Colonic mucosa (tissue), 4 donors: Measurements from ENCODE around the gene IL17A. TPM values are rescaled to one million over a fixed set of nuclear protein-coding genes. Genes with fewer than 3 reads are reported as not detected.

Experiments
- DNase-seq: peaks from one replicate; pipeline ENCODE4 v3.0.0-alpha.2; 2020
- H3K27ac ChIP-seq: fragments of 200-600 bp; one replicate; pipeline ENCODE4 v1.8.0; 2021
- H3K27me3 ChIP-seq: fragments of 200-600 bp; one replicate; pipeline ENCODE4 v1.8.0; 2021
- H3K36me3 ChIP-seq: fragments of 200-600 bp; one replicate; pipeline ENCODE4 v1.8.0; 2021
- H3K4me1 ChIP-seq: fragments of 200-600 bp; one replicate; pipeline ENCODE4 v1.8.0; 2021; ENCODE audit warnings: mild to moderate bottlenecking
- H3K4me3 ChIP-seq: fragments of 200-600 bp; one replicate; pipeline ENCODE4 v1.8.0; 2021
- H3K9ac ChIP-seq, 2 donors: one replicate each; pipeline ENCODE4 v1.7.0; 2013; ENCODE audit warnings: control low read depth in 2 of 2, low read depth in 2 of 2, low read length in 2 of 2
- H3K9me3 ChIP-seq: fragments of 200-600 bp; one replicate; pipeline ENCODE4 v1.8.0; 2021
- CTCF ChIP-seq: fragments of 200-600 bp; IDR thresholded peaks from one replicate; pipeline ENCODE4 v1.8.0; 2022; ENCODE audit warnings: antibody characterized with exemption, mild to moderate bottlenecking
- intact Hi-C: fragments of 100-400 bp; cut with DNase I; formaldehyde crosslinking; loops from one replicate; pipeline ENCODE4 v1.14.1; 2022
- total RNA-seq, 2 donors: library from RNA; stranded (reverse); fragmentation: NEBNext Ultra II Directional in 1 of 2; extraction: Animal tissue kit (Norgen Biotek cat#: 25700) in 1 of 2; gene quantifications; one replicate each; pipeline ENCODE4 v1.2.1, GENCODE V29; 2021
- donor health status: healthy.
- donor health status: DM: no; HTN: no; CAD: no.
- donor health status: DM: no; HTN: no; CAD: no.

Gene IL17A
- total RNA-seq, 2 donors from 2014 or later: not detected

GRCh38 chr6:52157301-52157941 is 28.8 kb upstream of the IL17A start:
- intact Hi-C loops: no loop called here
- Histone ChIP-seq H3K9me3 (no peaks in the 10 kb centered on the region), H3K4me3 (no peak overlapping the region), H3K27me3 (peaks cover 4% of the 10 kb centered on the region), H3K27ac (no peak overlapping the region), H3K9ac (no peak overlapping the region), H3K36me3 (no peaks in the 10 kb centered on the region), H3K4me1 (no peaks in the 10 kb centered on the region)
- DNase-seq: no peak
- no peak for TF ChIP-seq CTCF

GRCh38 chr6:52160472-52161104 is 25.6 kb upstream of the IL17A start:
- Histone ChIP-seq H3K4me3 (no peak overlapping the region), H3K27ac (no peak overlapping the region), H3K9me3 (no peaks in the 10 kb centered on the region), H3K36me3 (no peaks in the 10 kb centered on the region), H3K27me3 (peaks cover 4% of the 10 kb centered on the region), H3K9ac (no peak overlapping the region), H3K4me1 (no peaks in the 10 kb centered on the region)
- no peak for DNase-seq
- TF ChIP-seq CTCF: no peak
- intact Hi-C loops: loop anchor here (5.0 to 10.0 kb wide), 3 partner anchors 77 to 244 kb away; no protein-coding TSS in a partner anchor

- H3K36me3 ChIP-seq: no peaks in the 10 kb centered on the region
- peaks cover 4% of the 10 kb centered on the region for H3K27me3 ChIP-seq
- H3K27ac ChIP-seq: no peak overlapping the region
- no peak for DNase-seq
- no peak overlapping the region for H3K4me3 ChIP-seq
- H3K9me3 ChIP-seq: no peaks in the 10 kb centered on the region
- TF ChIP-seq CTCF: no peak
- H3K4me1 ChIP-seq: no peaks in the 10 kb centered on the region
- H3K9ac ChIP-seq: no peak overlapping the region
- intact Hi-C loops: loop anchor here (5.0 to 10.0 kb wide), 3 partner anchors 75 to 243 kb away; no protein-coding TSS in a partner anchor
These were observed 24.3 kb upstream of the IL17A start for GRCh38 chr6:52161689-52162438.

- peak; percentile 43 for TF ChIP-seq CTCF
- no peaks in the 10 kb centered on the region for H3K9me3 ChIP-seq
- intact Hi-C loops: loop anchor here (5.0 to 10.0 kb wide), 3 partner anchors 74 to 242 kb away; no protein-coding TSS in a partner anchor
- no peak overlapping the region for H3K9ac ChIP-seq
- H3K36me3 ChIP-seq: no peaks in the 10 kb centered on the region
- DNase-seq: no peak
- H3K4me3 ChIP-seq: no peak overlapping the region
- H3K4me1 ChIP-seq: no peaks in the 10 kb centered on the region
- H3K27me3 ChIP-seq: peaks cover 4% of the 10 kb centered on the region
- H3K27ac ChIP-seq: no peak overlapping the region
These were observed 23.0 kb upstream of the IL17A start for GRCh38 chr6:52162940-52163908.
